Measurements from ENCODE around the gene MEIS1.

Gene MEIS1

DNA sequence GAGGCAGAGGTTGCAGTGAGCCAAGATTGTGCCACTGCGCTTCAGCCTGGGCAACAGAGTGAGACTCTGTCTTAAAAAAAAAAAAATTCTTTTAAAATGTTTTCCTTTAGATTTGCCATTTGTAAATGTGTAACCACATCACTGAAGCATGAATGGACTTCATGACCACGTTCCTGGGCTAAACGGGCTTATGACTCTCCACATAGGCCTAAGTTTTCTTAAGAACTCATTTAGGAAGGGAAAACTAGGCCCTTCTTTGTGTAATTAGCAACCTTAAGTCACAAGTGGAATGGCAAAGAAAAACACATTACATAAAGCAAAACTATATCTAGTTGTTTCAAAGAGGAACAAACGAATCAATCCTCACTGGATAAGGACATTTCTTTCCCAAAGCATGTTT, 99.5 kb downstream of the MEIS1 start:
- H3K4me3 ChIP-seq (replicated peaks; ENCODE audit: low read depth, low read length), result no peak overlapping the region
- TF ChIP-seq, protein P1, sequence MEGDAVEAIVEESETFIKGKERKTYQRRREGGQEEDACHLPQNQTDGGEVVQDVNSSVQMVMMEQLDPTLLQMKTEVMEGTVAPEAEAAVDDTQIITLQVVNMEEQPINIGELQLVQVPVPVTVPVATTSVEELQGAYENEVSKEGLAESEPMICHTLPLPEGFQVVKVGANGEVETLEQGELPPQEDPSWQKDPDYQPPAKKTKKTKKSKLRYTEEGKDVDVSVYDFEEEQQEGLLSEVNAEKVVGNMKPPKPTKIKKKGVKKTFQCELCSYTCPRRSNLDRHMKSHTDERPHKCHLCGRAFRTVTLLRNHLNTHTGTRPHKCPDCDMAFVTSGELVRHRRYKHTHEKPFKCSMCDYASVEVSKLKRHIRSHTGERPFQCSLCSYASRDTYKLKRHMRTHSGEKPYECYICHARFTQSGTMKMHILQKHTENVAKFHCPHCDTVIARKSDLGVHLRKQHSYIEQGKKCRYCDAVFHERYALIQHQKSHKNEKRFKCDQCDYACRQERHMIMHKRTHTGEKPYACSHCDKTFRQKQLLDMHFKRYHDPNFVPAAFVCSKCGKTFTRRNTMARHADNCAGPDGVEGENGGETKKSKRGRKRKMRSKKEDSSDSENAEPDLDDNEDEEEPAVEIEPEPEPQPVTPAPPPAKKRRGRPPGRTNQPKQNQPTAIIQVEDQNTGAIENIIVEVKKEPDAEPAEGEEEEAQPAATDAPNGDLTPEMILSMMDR (IDR thresholded peaks at IDR 0.05; ENCODE audit: low read depth, low read length, missing control alignments), result no peak
- no peak for DNase-seq (ENCODE audit: extremely low read depth, low read depth)

- TF ChIP-seq, protein P1 (IDR thresholded peaks at IDR 0.05; ENCODE audit: low read depth, low read length, missing control alignments), result no peak
- no peak for DNase-seq (ENCODE audit: extremely low read depth, low read depth)
These were observed 100.8 kb downstream of the MEIS1 start for GRCh38 chr2:66535574-66536289.

GRCh38 chr2:66536290-66536673, 101.4 kb downstream of the MEIS1 start:
- TF ChIP-seq, protein P1 (IDR thresholded peaks at IDR 0.05; ENCODE audit: low read depth, low read length, missing control alignments), result no peak
- DNase-seq (ENCODE audit: extremely low read depth, low read depth), result no peak

More at GRCh38 chr2:66535574-66536289, 100.8 kb downstream of the MEIS1 start:
- H3K4me3 ChIP-seq (replicated peaks; ENCODE audit: low read depth, low read length), result no peak overlapping the region

GRCh38 chr2:66536997-66537396, 102.1 kb downstream of the MEIS1 start:
- no peak overlapping the region for H3K4me3 ChIP-seq (replicated peaks; ENCODE audit: low read depth, low read length)
- TF ChIP-seq, protein P1 (IDR thresholded peaks at IDR 0.05; ENCODE audit: low read depth, low read length, missing control alignments), result no peak
- DNase-seq (ENCODE audit: extremely low read depth, low read depth), result no peak

More at GRCh38 chr2:66536290-66536673, 101.4 kb downstream of the MEIS1 start:
- no peak overlapping the region for H3K4me3 ChIP-seq (replicated peaks; ENCODE audit: low read depth, low read length)

GRCh38 chr2:66538291-66538690, 103.4 kb downstream of the MEIS1 start:
- H3K4me3 ChIP-seq (replicated peaks; ENCODE audit: low read depth, low read length), result no peak overlapping the region
- TF ChIP-seq, protein P1 (IDR thresholded peaks at IDR 0.05; ENCODE audit: low read depth, low read length, missing control alignments), result no peak
- no peak for DNase-seq (ENCODE audit: extremely low read depth, low read depth)

GRCh38 chr2:66539452-66539851, 104.5 kb downstream of the MEIS1 start:
- no peak overlapping the region for H3K4me3 ChIP-seq (replicated peaks; ENCODE audit: low read depth, low read length)
- TF ChIP-seq, protein P1 (IDR thresholded peaks at IDR 0.05; ENCODE audit: low read depth, low read length, missing control alignments), result no peak
- peak; percentile 40 for DNase-seq (ENCODE audit: extremely low read depth, low read depth)

- H3K4me3 ChIP-seq (replicated peaks; ENCODE audit: low read depth, low read length), result no peak overlapping the region
These were observed 106.7 kb downstream of the MEIS1 start for GRCh38 chr2:66541646-66542045.

More at GRCh38 chr2:66541646-66542045, 106.7 kb downstream of the MEIS1 start:
- TF ChIP-seq, protein P1 (IDR thresholded peaks at IDR 0.05; ENCODE audit: low read depth, low read length, missing control alignments), result no peak
- DNase-seq (ENCODE audit: extremely low read depth, low read depth), result no peak
